ENCODE data around the gene LDB2. TPM values are rescaled to one million over a fixed set of nuclear protein-coding genes. Genes with fewer than 3 reads are reported as not detected.

The LDB2 gene
- total RNA-seq, 2 experiments from 2014 or later, result not detected

GRCh38 chr4:16669036-16669435, 229.4 kb downstream of the LDB2 start:
- CTCF ChIA-PET, result no interaction called here
- Mint-ChIP-seq H3K27ac (no peak overlapping the region), H3K27me3 (no peaks in the 10 kb centered on the region), H3K36me3 (no peaks in the 10 kb centered on the region), H3K4me1 (ENCODE audit: low read depth) (no peaks in the 10 kb centered on the region), H3K9me3 (peaks cover 2% of the 10 kb centered on the region), H3K4me3 (no peak overlapping the region)
- POLR2A ChIA-PET, result no interaction called here
- intact Hi-C loops (cut with micrococcal nuclease), result no loop called here
- DNase-seq, result no peak

GRCh38 chr4:16668488-16668887, 230.0 kb downstream of the LDB2 start:
- ChIA-PET CTCF (no interaction called here), POLR2A (no interaction called here)
- Mint-ChIP-seq H3K36me3 (no peaks in the 10 kb centered on the region), H3K27me3 (no peaks in the 10 kb centered on the region), H3K27ac (no peak overlapping the region), H3K4me1 (ENCODE audit: low read depth) (no peaks in the 10 kb centered on the region), H3K9me3 (peaks cover 2% of the 10 kb centered on the region), H3K4me3 (no peak overlapping the region)
- intact Hi-C loops (cut with micrococcal nuclease), result no loop called here
- DNase-seq, result no peak

GRCh38 chr4:16667464-16667863, 231.0 kb downstream of the LDB2 start:
- Mint-ChIP-seq H3K27ac (no peak overlapping the region), H3K36me3 (no peaks in the 10 kb centered on the region), H3K4me1 (ENCODE audit: low read depth) (no peaks in the 10 kb centered on the region), H3K27me3 (no peaks in the 10 kb centered on the region), H3K9me3 (peaks cover 2% of the 10 kb centered on the region), H3K4me3 (no peak overlapping the region)
- ChIA-PET CTCF (no interaction called here), POLR2A (no interaction called here)
- intact Hi-C loops (cut with micrococcal nuclease), result no loop called here
- no peak for DNase-seq

- no peak overlapping the region for H3K27ac Mint-ChIP-seq
- H3K4me1 Mint-ChIP-seq (ENCODE audit: low read depth), result no peaks in the 10 kb centered on the region
- DNase-seq, result no peak
- no peaks in the 10 kb centered on the region for H3K27me3 Mint-ChIP-seq
- intact Hi-C loops (cut with micrococcal nuclease), result no loop called here
- H3K36me3 Mint-ChIP-seq, result no peaks in the 10 kb centered on the region
- peaks cover 2% of the 10 kb centered on the region for H3K9me3 Mint-ChIP-seq
- H3K4me3 Mint-ChIP-seq, result no peak overlapping the region
- ChIA-PET CTCF (no interaction called here), POLR2A (no interaction called here)
Observed at GRCh38 chr4:16665942-16666551, 232.4 kb downstream of the LDB2 start.

GRCh38 chr4:16663732-16664131, 234.7 kb downstream of the LDB2 start:
- no peaks in the 10 kb centered on the region for H3K27me3 Mint-ChIP-seq
- no peaks in the 10 kb centered on the region for H3K4me1 Mint-ChIP-seq (ENCODE audit: low read depth)
- no peak overlapping the region for H3K27ac Mint-ChIP-seq
- ChIA-PET POLR2A (no interaction called here), CTCF (no interaction called here)
- intact Hi-C loops (cut with micrococcal nuclease), result no loop called here
- peaks cover 2% of the 10 kb centered on the region for H3K9me3 Mint-ChIP-seq
- H3K36me3 Mint-ChIP-seq, result no peaks in the 10 kb centered on the region
- DNase-seq, result no peak
- H3K4me3 Mint-ChIP-seq, result no peak overlapping the region

- Mint-ChIP-seq H3K36me3 (no peaks in the 10 kb centered on the region), H3K4me1 (ENCODE audit: low read depth) (no peaks in the 10 kb centered on the region), H3K27ac (no peak overlapping the region), H3K9me3 (peaks cover 2% of the 10 kb centered on the region), H3K27me3 (no peaks in the 10 kb centered on the region), H3K4me3 (no peak overlapping the region)
- ChIA-PET CTCF (no interaction called here), POLR2A (no interaction called here)
- no peak for DNase-seq
- intact Hi-C loops (cut with micrococcal nuclease), result no loop called here
Observed at GRCh38 chr4:16663307-16663706, 235.1 kb downstream of the LDB2 start.

- Mint-ChIP-seq H3K27ac (no peak overlapping the region), H3K4me3 (no peak overlapping the region), H3K27me3 (no peaks in the 10 kb centered on the region), H3K9me3 (peaks cover 2% of the 10 kb centered on the region), H3K4me1 (ENCODE audit: low read depth) (no peaks in the 10 kb centered on the region), H3K36me3 (no peaks in the 10 kb centered on the region)
- POLR2A ChIA-PET, result no interaction called here
- intact Hi-C loops (cut with micrococcal nuclease), result no loop called here
- no peak for DNase-seq
- CTCF ChIA-PET, result no interaction called here
Observed at GRCh38 chr4:16661813-16662212, 236.6 kb downstream of the LDB2 start.

GRCh38 chr4:16660656-16661055, 237.8 kb downstream of the LDB2 start:
- intact Hi-C loops (cut with micrococcal nuclease), result no loop called here
- H3K4me1 Mint-ChIP-seq (ENCODE audit: low read depth), result no peaks in the 10 kb centered on the region
- no peaks in the 10 kb centered on the region for H3K27me3 Mint-ChIP-seq
- H3K36me3 Mint-ChIP-seq, result no peaks in the 10 kb centered on the region
- no peak overlapping the region for H3K27ac Mint-ChIP-seq
- CTCF ChIA-PET, result no interaction called here
- no peak for DNase-seq
- H3K9me3 Mint-ChIP-seq, result peaks cover 2% of the 10 kb centered on the region
- no peak overlapping the region for H3K4me3 Mint-ChIP-seq
- POLR2A ChIA-PET, result no interaction called here

- ChIA-PET CTCF (no interaction called here), POLR2A (no interaction called here)
- H3K4me1 Mint-ChIP-seq (ENCODE audit: low read depth), result no peaks in the 10 kb centered on the region
- no peak for DNase-seq
- H3K4me3 Mint-ChIP-seq, result no peak overlapping the region
- H3K9me3 Mint-ChIP-seq, result peaks cover 2% of the 10 kb centered on the region
- H3K27ac Mint-ChIP-seq, result no peak overlapping the region
- intact Hi-C loops (cut with micrococcal nuclease), result no loop called here
- no peaks in the 10 kb centered on the region for H3K36me3 Mint-ChIP-seq
- H3K27me3 Mint-ChIP-seq, result no peaks in the 10 kb centered on the region
Observed at GRCh38 chr4:16659694-16660093, 238.8 kb downstream of the LDB2 start.

GRCh38 chr4:16659079-16659478, 239.4 kb downstream of the LDB2 start:
- Mint-ChIP-seq H3K27ac (no peak overlapping the region), H3K36me3 (no peaks in the 10 kb centered on the region), H3K4me1 (ENCODE audit: low read depth) (no peaks in the 10 kb centered on the region), H3K27me3 (no peaks in the 10 kb centered on the region), H3K4me3 (no peak overlapping the region), H3K9me3 (no peaks in the 10 kb centered on the region)
- ChIA-PET POLR2A (no interaction called here), CTCF (no interaction called here)
- no peak for DNase-seq
- intact Hi-C loops (cut with micrococcal nuclease), result no loop called here

- DNase-seq, result no peak
- Mint-ChIP-seq H3K9me3 (no peaks in the 10 kb centered on the region), H3K27ac (no peak overlapping the region), H3K36me3 (no peaks in the 10 kb centered on the region), H3K4me3 (no peak overlapping the region), H3K27me3 (no peaks in the 10 kb centered on the region), H3K4me1 (ENCODE audit: low read depth) (no peaks in the 10 kb centered on the region)
- CTCF ChIA-PET, result no interaction called here
- intact Hi-C loops (cut with micrococcal nuclease), result no loop called here
- POLR2A ChIA-PET, result no interaction called here
Observed at GRCh38 chr4:16658183-16658582, 240.3 kb downstream of the LDB2 start.

- CTCF ChIA-PET, result no interaction called here
- H3K9me3 Mint-ChIP-seq, result no peaks in the 10 kb centered on the region
- intact Hi-C loops (cut with micrococcal nuclease), result no loop called here
- POLR2A ChIA-PET, result no interaction called here
- H3K27me3 Mint-ChIP-seq, result no peaks in the 10 kb centered on the region
- H3K27ac Mint-ChIP-seq, result no peak overlapping the region
- H3K36me3 Mint-ChIP-seq, result no peaks in the 10 kb centered on the region
- no peak for DNase-seq
- H3K4me3 Mint-ChIP-seq, result no peak overlapping the region
- no peaks in the 10 kb centered on the region for H3K4me1 Mint-ChIP-seq (ENCODE audit: low read depth)
Observed at GRCh38 chr4:16655111-16655510, 243.3 kb downstream of the LDB2 start.

- Mint-ChIP-seq H3K27ac (no peak overlapping the region), H3K4me1 (ENCODE audit: low read depth) (no peaks in the 10 kb centered on the region), H3K36me3 (no peaks in the 10 kb centered on the region), H3K9me3 (no peaks in the 10 kb centered on the region), H3K27me3 (no peaks in the 10 kb centered on the region), H3K4me3 (no peak overlapping the region)
- no peak for DNase-seq
- intact Hi-C loops (cut with micrococcal nuclease), result no loop called here
- ChIA-PET POLR2A (no interaction called here), CTCF (no interaction called here)
Observed at GRCh38 chr4:16652732-16653305, 245.6 kb downstream of the LDB2 start.

Data from activated CD4-positive, alpha-beta memory T cell treated with anti-CD3 and anti-CD28 coated beads for 36 hours (primary cell).